ENCODE data around the gene TTC39C.

The TTC39C gene

GRCh38 chr18:23983112-23983511 is 31.4 kb upstream of the TTC39C start:
- TF ChIP-seq POLR2AphosphoS5 (IDR thresholded peaks at IDR 0.05; ENCODE audit: low read depth) = no peak
- TF ChIP-seq REST (IDR thresholded peaks at IDR 0.05; ENCODE audit: insufficient replicate concordance, low read depth) = no peak
- Histone ChIP-seq H3K27ac (replicated peaks) (no peak overlapping the region), H3K4me3 (replicated peaks; ENCODE audit: insufficient read depth, low read length) (no peak overlapping the region), H3K27me3 (ENCODE audit: insufficient read depth, poor library complexity, severe bottlenecking) (no peaks in the 10 kb centered on the region)
- no peak for DNase-seq (ENCODE audit: low read depth in 1 of 2, low spot score in 1 of 2)

GRCh38 chr18:23986600-23987359 is 27.8 kb upstream of the TTC39C start:
- Histone ChIP-seq H3K4me3 (replicated peaks; ENCODE audit: insufficient read depth, low read length) (no peak overlapping the region), H3K27me3 (ENCODE audit: insufficient read depth, poor library complexity, severe bottlenecking) (no peaks in the 10 kb centered on the region), H3K27ac (replicated peaks) (no peak overlapping the region)
- TF ChIP-seq SPI1 (IDR thresholded peaks at IDR 0.05; ENCODE audit: borderline replicate concordance, low read depth) = no peak
- no peak for TF ChIP-seq REST (IDR thresholded peaks at IDR 0.05; ENCODE audit: insufficient replicate concordance, low read depth)
- no peak for TF ChIP-seq CTCF (IDR thresholded peaks at IDR 0.05; ENCODE audit: insufficient read depth, low read length)
- no peak for TF ChIP-seq GABPA (IDR thresholded peaks at IDR 0.05; ENCODE audit: low read depth)
- no peak for TF ChIP-seq POLR2AphosphoS5 (IDR thresholded peaks at IDR 0.05; ENCODE audit: low read depth)
- no peak for DNase-seq (ENCODE audit: low read depth in 1 of 2, low spot score in 1 of 2)

GRCh38 chr18:23990474-23991410 is 23.8 kb upstream of the TTC39C start:
- no peak for DNase-seq (ENCODE audit: low read depth in 1 of 2, low spot score in 1 of 2)
- TF ChIP-seq REST (IDR thresholded peaks at IDR 0.05; ENCODE audit: insufficient replicate concordance, low read depth) (no peak), CTCF (IDR thresholded peaks at IDR 0.05; ENCODE audit: insufficient read depth, low read length) (no peak), POLR2AphosphoS5 (IDR thresholded peaks at IDR 0.05; ENCODE audit: low read depth) (no peak), GABPA (IDR thresholded peaks at IDR 0.05; ENCODE audit: low read depth) (no peak), SPI1 (IDR thresholded peaks at IDR 0.05; ENCODE audit: borderline replicate concordance, low read depth) (no peak)
- Histone ChIP-seq H3K4me3 (replicated peaks; ENCODE audit: insufficient read depth, low read length) (no peak overlapping the region), H3K27ac (replicated peaks) (no peak overlapping the region), H3K27me3 (ENCODE audit: insufficient read depth, poor library complexity, severe bottlenecking) (no peaks in the 10 kb centered on the region)
